GM11168 (cell line): Measurements from ENCODE around the gene NCAPH2.

Experiments used
- in situ Hi-C: fragments of 300-500 bp; cut with MboI; formaldehyde crosslinking; loops from one replicate; pipeline ENCODE4 v1.12.0; 2022; ENCODE audit warnings: low sequenced_read_pairs; ENCODE audit not compliant: unreplicated experiment

Gene NCAPH2

DNA sequence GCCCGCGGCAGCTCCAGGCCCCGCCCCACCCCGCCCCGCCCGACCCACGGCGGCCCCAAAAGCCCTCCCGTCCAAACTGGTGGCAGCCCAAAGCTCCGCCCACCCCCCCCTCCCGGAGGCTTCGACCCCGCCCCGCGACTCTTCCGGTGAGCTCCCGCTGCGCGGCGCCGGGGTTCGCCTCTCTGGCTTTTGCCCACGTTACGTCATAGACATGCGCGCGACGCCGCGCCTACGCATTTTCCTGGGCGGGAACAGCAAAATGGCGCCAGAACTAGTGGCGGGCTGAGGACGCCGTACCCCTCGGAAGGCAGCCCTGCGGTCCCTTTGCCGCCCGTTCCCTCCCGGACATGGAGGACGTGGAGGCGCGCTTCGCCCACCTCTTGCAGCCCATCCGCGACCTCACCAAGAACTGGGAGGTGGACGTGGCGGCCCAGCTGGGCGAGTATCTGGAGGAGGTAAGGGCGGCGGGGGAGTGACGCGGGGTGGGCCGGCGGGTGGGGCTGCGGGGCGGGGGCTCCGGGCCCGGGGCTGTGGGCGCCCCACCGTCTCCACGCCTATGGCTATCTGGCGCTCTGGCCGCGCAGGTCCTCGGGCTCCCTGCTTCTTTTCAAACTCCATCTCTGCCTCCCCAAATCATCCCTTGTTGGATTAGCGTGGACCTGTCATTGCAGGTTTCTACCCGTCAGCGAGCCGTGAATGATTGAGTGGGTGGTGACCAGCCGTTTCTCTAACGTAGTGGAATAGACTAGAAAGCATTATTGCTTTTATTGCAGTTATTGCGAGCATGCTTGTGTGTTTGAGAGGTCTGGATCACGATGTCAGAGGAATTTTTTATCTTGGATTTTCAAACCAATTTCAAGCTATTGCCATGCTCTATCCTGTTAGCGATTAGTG, at the start of gene NCAPH2:
TSS of gene NCAPH2 (plus strand) at position 234 of the 894 bp plus-strand sequence. CDS start at position 348, 114 bp downstream.
- in situ Hi-C loops = no loop called here

DNA sequence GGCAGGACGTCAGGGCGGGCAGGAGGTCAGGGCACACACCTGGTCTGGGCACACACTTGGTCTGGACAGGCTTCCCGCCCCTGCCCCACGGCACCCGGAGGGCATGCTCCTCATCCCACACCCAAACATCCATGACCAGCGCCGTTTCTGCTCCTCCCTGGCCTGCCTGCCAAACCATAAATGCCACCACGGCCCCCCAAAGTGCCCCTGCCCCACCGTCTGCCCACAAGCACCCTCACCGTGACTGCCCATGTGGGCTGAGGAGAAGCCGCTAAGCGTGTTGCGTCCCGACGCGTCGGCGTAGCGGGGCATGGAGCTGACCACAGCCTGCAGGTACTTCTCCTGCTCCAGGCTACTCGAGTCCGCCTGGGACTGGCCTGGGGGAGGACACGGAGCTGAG, 49.0 kb upstream of the NCAPH2 start:
- in situ Hi-C loops = no loop called here

GRCh38 chr22:50459496-50460140, 48.4 kb upstream of the NCAPH2 start:
- in situ Hi-C loops = no loop called here

DNA sequence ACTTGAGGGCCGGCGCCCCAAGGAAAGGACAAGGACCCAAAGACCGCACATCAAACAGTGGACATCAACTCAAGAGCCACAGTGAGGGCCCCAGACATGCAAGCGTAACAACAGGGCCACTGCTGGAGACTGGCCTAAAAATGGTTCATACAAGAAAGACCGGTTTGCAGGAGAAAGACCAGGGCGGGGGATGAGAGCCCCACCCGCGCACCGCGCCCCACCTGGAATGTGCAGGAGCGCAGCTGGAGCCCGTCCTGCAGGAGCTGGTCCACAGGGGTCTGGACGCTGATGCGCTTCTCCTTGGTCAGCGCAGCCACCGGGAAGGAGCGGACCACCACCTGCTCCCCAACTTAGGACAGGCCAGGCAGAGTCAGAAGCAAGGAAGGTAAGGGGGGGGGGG, 47.1 kb upstream of the NCAPH2 start:
- in situ Hi-C loops = no loop called here

GRCh38 chr22:50461536-50461935, 46.5 kb upstream of the NCAPH2 start:
- in situ Hi-C loops = no loop called here

GRCh38 chr22:50461979-50462540, 46.0 kb upstream of the NCAPH2 start:
- in situ Hi-C loops = no loop called here

DNA sequence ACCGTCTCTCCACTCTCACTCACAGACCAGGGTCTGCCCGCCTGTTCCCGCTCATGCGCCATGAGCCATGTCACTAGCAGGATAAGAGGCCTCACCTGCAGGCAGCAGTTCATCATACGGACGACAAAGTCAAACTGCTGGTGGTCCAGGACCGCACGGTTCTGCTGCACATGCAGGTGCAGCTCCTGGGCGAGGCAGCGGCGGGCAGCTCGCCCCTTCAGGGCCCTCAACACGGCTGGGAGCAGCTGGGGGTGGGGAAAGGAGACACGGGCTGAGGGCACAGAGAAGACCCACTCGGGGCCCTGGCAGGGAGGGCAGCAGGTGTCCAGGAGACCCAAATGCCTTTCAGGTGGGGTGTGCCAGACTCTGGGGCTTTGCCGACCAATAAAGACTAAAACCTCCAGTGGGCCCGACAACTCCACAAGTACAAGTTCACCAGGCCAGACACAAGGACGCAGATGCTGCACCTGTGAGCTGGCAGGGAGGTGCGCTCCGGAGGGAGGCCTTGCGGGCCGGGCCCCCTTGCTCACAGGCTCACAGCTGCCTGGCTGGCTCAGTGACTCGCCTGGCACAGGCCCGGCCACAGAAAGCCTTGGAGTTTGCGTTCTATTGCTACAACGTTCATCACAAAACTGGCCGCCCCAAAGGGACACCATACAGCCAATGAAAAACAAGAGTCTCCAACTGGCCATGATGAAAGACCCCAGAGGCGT, 44.7 kb upstream of the NCAPH2 start:
- in situ Hi-C loops = no loop called here

GRCh38 chr22:50464451-50464850, 43.6 kb upstream of the NCAPH2 start:
- in situ Hi-C loops = no loop called here

- in situ Hi-C loops = no loop called here
Observed at GRCh38 chr22:50465066-50465930, 42.7 kb upstream of the NCAPH2 start.

DNA sequence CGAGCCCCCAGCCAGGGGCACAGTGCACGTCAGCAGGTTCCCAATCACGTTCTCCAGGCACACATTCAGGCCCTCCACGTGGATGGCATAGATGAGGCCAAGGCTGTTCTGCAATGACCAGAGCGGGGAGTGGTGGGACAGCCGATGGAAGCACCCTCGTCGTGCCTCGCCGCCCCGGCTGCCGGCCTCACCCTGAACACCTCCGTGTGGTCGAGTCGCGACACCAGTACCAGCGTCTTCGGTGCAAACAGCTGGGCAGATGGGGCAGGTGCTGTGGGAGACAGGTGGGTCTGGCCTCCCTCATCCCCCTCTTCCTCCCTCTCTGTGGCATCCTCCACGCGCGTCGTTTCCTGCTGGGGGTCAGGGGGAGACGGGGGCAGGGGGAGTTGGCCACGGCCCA, 40.7 kb upstream of the NCAPH2 start:
- in situ Hi-C loops = no loop called here

- in situ Hi-C loops = no loop called here
Observed at GRCh38 chr22:50467773-50468440, 40.1 kb upstream of the NCAPH2 start.

- in situ Hi-C loops = no loop called here
Observed at GRCh38 chr22:50468626-50469025, 39.4 kb upstream of the NCAPH2 start.

- in situ Hi-C loops = no loop called here
Observed at GRCh38 chr22:50469377-50470305, 38.4 kb upstream of the NCAPH2 start.

DNA sequence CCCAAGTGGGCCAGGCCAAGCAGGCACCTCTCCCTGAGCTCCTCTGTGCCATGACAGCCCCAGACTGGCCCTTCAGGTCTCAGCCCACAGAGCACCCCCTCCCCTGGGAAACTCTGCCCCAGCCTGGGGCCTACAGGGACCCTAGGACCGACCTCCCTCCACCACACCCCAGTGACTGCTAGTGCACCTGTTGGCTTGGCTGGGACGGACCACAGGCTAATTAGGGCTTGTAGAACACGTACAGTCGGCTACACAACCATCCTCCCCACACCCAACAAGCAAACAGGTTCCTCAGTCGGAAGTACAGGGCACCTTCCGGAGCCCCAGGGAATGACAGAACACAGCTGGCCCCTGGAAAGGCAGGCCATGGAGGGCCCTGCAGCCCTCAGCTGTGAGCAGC, 37.5 kb upstream of the NCAPH2 start:
- in situ Hi-C loops = no loop called here

- in situ Hi-C loops = no loop called here
Observed at GRCh38 chr22:50471197-50471847, 36.7 kb upstream of the NCAPH2 start.

DNA sequence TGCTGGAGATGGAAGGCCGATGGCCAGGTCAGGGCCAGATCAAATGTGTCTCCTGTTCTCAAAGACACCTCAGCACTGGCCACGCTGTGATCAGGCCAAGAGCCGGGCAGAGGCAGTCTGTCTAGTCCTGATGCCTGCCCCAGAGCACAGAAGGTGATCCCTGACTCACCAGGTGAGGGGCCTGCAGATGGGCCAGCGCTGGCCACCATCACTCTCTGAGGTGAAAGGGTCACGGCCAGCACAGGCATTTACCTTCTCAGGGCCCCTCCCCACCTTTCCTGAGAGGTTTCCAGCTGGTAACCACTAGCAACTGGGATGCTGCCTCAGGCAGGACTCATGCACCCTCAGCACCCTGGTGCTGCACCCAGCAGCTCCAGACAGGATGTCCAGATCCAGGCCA, 36.1 kb upstream of the NCAPH2 start:
- in situ Hi-C loops = no loop called here

DNA sequence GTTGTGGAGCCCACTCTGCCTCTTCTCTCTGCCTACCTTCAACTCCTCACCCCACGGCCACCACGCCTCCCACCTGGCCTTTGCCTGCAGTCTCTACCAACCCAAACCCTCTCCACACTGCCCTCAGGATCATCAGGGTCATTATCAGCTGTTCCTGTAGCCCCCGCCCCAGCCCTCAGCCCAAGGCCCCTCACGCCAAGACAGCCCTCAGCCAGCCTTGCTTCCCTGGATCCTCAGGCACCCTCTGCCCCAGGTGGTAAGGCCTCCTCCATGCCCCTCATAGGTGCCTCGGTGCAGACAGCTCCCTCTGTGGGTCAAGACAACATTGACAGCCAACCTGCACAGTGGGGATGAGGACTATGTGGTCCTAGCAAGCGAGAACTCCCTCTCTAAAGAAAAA, 34.9 kb upstream of the NCAPH2 start:
- in situ Hi-C loops = no loop called here
